GM23338 (cell line): ENCODE measurements around the gene DVL2. TPM values are rescaled to one million over a fixed set of nuclear protein-coding genes. Genes with fewer than 3 reads are reported as not detected.

Experiments used
- ATAC-seq: fragments of 200-7000 bp; cut with Tn5 transposase; 3 replicates; pipeline ENCODE4 v1.9.1; 2020
- DNase-seq: peaks from one replicate; pipeline ENCODE4 v3.0.0-alpha.2; 2015; ENCODE audit warnings: low spot score
- H2AFZ ChIP-seq: fragments of 200-600 bp; sonication (generic); 2 replicates; pipeline ENCODE4 v1.8.0; 2016; ENCODE audit warnings: antibody characterized with exemption, mild to moderate bottlenecking, moderate library complexity
- H3F3A ChIP-seq: fragments of 200-600 bp; sonication (generic); replicated peaks from 2 replicates; pipeline ENCODE4 v1.8.0; 2017; ENCODE audit warnings: antibody characterized with exemption, mixed run types, low read depth
- H3K27ac ChIP-seq: fragments of 200-600 bp; sonication (generic); 2 replicates; pipeline ENCODE4 v1.6.1; 2016; ENCODE audit warnings: low read depth
- H3K27me3 ChIP-seq: fragments of 200-600 bp; sonication (generic); 2 replicates; pipeline ENCODE4 v1.8.0; 2016; ENCODE audit warnings: mild to moderate bottlenecking, mixed run types, moderate library complexity; ENCODE audit not compliant: insufficient read depth
- H3K36me3 ChIP-seq: fragments of 200-600 bp; sonication (generic); 2 replicates; pipeline ENCODE4 v1.8.0; 2016; ENCODE audit warnings: mild to moderate bottlenecking; ENCODE audit not compliant: insufficient read depth
- H3K4me1 ChIP-seq: fragments of 200-600 bp; sonication (generic); 2 replicates; pipeline ENCODE4 v1.8.0; 2016; ENCODE audit warnings: mild to moderate bottlenecking, moderate library complexity; ENCODE audit not compliant: insufficient read depth
- H3K4me2 ChIP-seq: fragments of 200-600 bp; sonication (generic); 2 replicates; pipeline ENCODE4 v1.7.1; 2017; ENCODE audit warnings: mixed run types
- H3K4me3 ChIP-seq: fragments of 200-600 bp; sonication (generic); 2 replicates; pipeline ENCODE4 v1.6.1; 2016; ENCODE audit warnings: mixed run types
- H3K79me2 ChIP-seq: fragments of 200-600 bp; sonication (generic); replicated peaks from 2 replicates; pipeline ENCODE4 v1.8.0; 2017; ENCODE audit warnings: mild to moderate bottlenecking; ENCODE audit not compliant: insufficient read depth
- H3K9me2 ChIP-seq: fragments of 200-600 bp; sonication (generic); 2 replicates; pipeline ENCODE4 v1.8.0; 2017; ENCODE audit not compliant: insufficient read depth
- H4K20me1 ChIP-seq: fragments of 200-600 bp; sonication (generic); replicated peaks from 2 replicates; pipeline ENCODE4 v1.8.0; 2017; ENCODE audit warnings: mild to moderate bottlenecking; ENCODE audit not compliant: insufficient read depth
- H3K27ac Mint-ChIP-seq: 2 replicates; pipeline ENCODE4 v1.8.0; 2020; ENCODE audit warnings: inconsistent platforms, mild to moderate bottlenecking, moderate library complexity, mixed read lengths
- H3K27me3 Mint-ChIP-seq: 3 replicates; pipeline ENCODE4 v1.8.0; 2022; ENCODE audit warnings: low read depth, mild to moderate bottlenecking, moderate library complexity, mixed read lengths, inconsistent platforms; ENCODE audit not compliant: insufficient read depth, poor library complexity
- H3K36me3 Mint-ChIP-seq: 3 replicates; pipeline ENCODE4 v1.8.0; 2021; ENCODE audit warnings: low read depth, mild to moderate bottlenecking, inconsistent platforms, moderate library complexity, mixed read lengths
- H3K4me1 Mint-ChIP-seq: 3 replicates; pipeline ENCODE4 v1.8.0; 2020; ENCODE audit warnings: mild to moderate bottlenecking, inconsistent platforms, mixed read lengths
- H3K4me3 Mint-ChIP-seq: 3 replicates; pipeline ENCODE4 v1.8.0; 2021; ENCODE audit warnings: moderate library complexity, mild to moderate bottlenecking, inconsistent platforms, mixed read lengths
- H3K9me3 Mint-ChIP-seq: 3 replicates; pipeline ENCODE4 v1.8.0; 2020; ENCODE audit warnings: moderate library complexity, mild to moderate bottlenecking, inconsistent platforms, mixed read lengths
- JUNB ChIP-seq: IDR thresholded peaks from one replicate; pipeline ENCODE4 v1.6.1; 2016; ENCODE audit warnings: antibody characterized with exemption; ENCODE audit not compliant: unreplicated experiment
- REST ChIP-seq: IDR thresholded peaks from one replicate; pipeline ENCODE4 v1.6.1; 2018; ENCODE audit warnings: antibody characterized with exemption; ENCODE audit not compliant: unreplicated experiment
- ZNF114 ChIP-seq: fragments of 250-450 bp; sonication (Bioruptor Pico); IDR thresholded peaks from 2 replicates; pipeline ENCODE4 v1.5.0; 2020; ENCODE audit warnings: mild to moderate bottlenecking, moderate library complexity
- ZNF331 ChIP-seq: fragments of 250-450 bp; sonication (Bioruptor Pico); IDR thresholded peaks from 2 replicates; pipeline ENCODE4 v1.5.0; 2020; ENCODE audit warnings: low read depth, mild to moderate bottlenecking, moderate library complexity
- polyA plus RNA-seq: library from polyadenylated mRNA; unstranded; fragments of >200 nt; fragmentation: Nextera tagmentation; extraction: Ambion mirVana; gene quantifications from 2 replicates; pipeline ENCODE4 v1.2.1, GENCODE V29; 2016
- total RNA-seq: library from RNA; depleted of rRNA; stranded (reverse); fragments of >200 nt; shearing (Covaris generic); gene quantifications from 2 replicates; pipeline ENCODE4 v1.2.3, GENCODE V29; 2014
- TF ChIP-seq, protein P1 (sequence below): IDR thresholded peaks from 2 replicates; pipeline ENCODE4 v1.6.1; 2016; ENCODE audit warnings: antibody characterized with exemption
- TF ChIP-seq, protein P2 (sequence below), 2 experiments: fragments of 200-600 bp in 1 of 2; sonication (generic) in 1 of 2; conservative IDR thresholded peaks; 2 replicates each; pipeline versions ENCODE4 v1.5.1 to v1.6.1; 2016 to 2017; ENCODE audit warnings: antibody characterized with exemption in 2 of 2, low read depth in 2 of 2, mild to moderate bottlenecking in 2 of 2, moderate library complexity in 1 of 2
- TF ChIP-seq, protein P3 (sequence below): fragments of 250-450 bp; sonication (Bioruptor Pico); IDR thresholded peaks from 2 replicates; pipeline ENCODE4 v1.5.0; 2020; ENCODE audit warnings: mild to moderate bottlenecking, moderate library complexity

DVL2 gene
- total and polyA plus RNA-seq, 2 experiments from 2014 or later, result 19.7 to 80.6 TPM

DNA sequence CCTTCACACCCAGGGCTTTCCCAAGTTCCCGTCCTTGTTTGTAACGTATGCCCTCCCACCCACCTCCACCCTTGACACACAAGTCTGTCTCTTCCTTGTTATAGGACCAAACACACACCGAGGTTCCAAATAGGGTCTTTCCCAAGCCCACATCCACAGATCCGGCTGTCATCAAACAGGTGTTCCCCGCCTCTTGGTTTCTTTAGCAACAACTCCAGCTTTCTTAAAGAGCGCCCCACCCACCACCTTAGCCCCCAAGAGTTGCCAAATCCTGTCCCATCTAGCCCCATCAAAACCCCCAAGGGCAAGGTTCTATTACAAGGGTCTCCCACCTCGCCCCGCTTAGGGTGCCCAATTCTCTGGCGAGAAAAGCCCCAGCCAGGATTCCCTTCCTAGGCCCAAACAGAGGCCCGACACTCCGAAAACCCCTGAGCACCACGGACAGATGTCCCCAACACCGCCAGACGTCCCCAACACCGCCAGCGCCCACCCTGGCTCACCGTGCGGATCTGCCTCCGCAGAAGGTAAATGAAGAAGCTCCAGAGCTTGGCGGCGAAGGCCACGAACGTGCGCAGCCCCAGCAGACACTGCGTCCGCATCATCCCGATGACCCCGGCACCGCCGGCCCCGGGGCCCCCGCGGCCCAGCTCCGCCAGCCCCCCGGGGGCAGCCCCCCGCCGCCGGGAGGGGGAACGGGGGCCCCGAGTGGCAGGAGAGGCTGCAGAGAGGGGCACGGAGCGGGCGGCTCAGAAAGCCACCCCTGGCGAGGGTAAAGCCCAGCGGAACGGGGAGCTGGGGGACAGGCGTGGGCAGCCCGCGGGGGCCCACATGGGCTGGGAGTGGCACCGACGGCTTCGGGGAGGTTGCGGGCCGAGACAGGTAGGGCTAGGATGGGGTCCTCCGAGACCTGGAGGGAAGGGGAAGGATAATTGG is 16.6 kb upstream of the DVL2 start:
- TF ChIP-seq ZNF114 (CRISPR knock-in tag) (no peak), REST (no peak), JUNB (no peak), ZNF331 (CRISPR knock-in tag) (no peak)
- TF ChIP-seq, protein P1, sequence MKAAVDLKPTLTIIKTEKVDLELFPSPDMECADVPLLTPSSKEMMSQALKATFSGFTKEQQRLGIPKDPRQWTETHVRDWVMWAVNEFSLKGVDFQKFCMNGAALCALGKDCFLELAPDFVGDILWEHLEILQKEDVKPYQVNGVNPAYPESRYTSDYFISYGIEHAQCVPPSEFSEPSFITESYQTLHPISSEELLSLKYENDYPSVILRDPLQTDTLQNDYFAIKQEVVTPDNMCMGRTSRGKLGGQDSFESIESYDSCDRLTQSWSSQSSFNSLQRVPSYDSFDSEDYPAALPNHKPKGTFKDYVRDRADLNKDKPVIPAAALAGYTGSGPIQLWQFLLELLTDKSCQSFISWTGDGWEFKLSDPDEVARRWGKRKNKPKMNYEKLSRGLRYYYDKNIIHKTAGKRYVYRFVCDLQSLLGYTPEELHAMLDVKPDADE, result no peak
- TF ChIP-seq, protein P2, sequence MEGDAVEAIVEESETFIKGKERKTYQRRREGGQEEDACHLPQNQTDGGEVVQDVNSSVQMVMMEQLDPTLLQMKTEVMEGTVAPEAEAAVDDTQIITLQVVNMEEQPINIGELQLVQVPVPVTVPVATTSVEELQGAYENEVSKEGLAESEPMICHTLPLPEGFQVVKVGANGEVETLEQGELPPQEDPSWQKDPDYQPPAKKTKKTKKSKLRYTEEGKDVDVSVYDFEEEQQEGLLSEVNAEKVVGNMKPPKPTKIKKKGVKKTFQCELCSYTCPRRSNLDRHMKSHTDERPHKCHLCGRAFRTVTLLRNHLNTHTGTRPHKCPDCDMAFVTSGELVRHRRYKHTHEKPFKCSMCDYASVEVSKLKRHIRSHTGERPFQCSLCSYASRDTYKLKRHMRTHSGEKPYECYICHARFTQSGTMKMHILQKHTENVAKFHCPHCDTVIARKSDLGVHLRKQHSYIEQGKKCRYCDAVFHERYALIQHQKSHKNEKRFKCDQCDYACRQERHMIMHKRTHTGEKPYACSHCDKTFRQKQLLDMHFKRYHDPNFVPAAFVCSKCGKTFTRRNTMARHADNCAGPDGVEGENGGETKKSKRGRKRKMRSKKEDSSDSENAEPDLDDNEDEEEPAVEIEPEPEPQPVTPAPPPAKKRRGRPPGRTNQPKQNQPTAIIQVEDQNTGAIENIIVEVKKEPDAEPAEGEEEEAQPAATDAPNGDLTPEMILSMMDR (conservative IDR thresholded peaks at IDR 0.05; ENCODE audit: low read depth in 2 of 2), result no peak
- TF ChIP-seq, protein P3, sequence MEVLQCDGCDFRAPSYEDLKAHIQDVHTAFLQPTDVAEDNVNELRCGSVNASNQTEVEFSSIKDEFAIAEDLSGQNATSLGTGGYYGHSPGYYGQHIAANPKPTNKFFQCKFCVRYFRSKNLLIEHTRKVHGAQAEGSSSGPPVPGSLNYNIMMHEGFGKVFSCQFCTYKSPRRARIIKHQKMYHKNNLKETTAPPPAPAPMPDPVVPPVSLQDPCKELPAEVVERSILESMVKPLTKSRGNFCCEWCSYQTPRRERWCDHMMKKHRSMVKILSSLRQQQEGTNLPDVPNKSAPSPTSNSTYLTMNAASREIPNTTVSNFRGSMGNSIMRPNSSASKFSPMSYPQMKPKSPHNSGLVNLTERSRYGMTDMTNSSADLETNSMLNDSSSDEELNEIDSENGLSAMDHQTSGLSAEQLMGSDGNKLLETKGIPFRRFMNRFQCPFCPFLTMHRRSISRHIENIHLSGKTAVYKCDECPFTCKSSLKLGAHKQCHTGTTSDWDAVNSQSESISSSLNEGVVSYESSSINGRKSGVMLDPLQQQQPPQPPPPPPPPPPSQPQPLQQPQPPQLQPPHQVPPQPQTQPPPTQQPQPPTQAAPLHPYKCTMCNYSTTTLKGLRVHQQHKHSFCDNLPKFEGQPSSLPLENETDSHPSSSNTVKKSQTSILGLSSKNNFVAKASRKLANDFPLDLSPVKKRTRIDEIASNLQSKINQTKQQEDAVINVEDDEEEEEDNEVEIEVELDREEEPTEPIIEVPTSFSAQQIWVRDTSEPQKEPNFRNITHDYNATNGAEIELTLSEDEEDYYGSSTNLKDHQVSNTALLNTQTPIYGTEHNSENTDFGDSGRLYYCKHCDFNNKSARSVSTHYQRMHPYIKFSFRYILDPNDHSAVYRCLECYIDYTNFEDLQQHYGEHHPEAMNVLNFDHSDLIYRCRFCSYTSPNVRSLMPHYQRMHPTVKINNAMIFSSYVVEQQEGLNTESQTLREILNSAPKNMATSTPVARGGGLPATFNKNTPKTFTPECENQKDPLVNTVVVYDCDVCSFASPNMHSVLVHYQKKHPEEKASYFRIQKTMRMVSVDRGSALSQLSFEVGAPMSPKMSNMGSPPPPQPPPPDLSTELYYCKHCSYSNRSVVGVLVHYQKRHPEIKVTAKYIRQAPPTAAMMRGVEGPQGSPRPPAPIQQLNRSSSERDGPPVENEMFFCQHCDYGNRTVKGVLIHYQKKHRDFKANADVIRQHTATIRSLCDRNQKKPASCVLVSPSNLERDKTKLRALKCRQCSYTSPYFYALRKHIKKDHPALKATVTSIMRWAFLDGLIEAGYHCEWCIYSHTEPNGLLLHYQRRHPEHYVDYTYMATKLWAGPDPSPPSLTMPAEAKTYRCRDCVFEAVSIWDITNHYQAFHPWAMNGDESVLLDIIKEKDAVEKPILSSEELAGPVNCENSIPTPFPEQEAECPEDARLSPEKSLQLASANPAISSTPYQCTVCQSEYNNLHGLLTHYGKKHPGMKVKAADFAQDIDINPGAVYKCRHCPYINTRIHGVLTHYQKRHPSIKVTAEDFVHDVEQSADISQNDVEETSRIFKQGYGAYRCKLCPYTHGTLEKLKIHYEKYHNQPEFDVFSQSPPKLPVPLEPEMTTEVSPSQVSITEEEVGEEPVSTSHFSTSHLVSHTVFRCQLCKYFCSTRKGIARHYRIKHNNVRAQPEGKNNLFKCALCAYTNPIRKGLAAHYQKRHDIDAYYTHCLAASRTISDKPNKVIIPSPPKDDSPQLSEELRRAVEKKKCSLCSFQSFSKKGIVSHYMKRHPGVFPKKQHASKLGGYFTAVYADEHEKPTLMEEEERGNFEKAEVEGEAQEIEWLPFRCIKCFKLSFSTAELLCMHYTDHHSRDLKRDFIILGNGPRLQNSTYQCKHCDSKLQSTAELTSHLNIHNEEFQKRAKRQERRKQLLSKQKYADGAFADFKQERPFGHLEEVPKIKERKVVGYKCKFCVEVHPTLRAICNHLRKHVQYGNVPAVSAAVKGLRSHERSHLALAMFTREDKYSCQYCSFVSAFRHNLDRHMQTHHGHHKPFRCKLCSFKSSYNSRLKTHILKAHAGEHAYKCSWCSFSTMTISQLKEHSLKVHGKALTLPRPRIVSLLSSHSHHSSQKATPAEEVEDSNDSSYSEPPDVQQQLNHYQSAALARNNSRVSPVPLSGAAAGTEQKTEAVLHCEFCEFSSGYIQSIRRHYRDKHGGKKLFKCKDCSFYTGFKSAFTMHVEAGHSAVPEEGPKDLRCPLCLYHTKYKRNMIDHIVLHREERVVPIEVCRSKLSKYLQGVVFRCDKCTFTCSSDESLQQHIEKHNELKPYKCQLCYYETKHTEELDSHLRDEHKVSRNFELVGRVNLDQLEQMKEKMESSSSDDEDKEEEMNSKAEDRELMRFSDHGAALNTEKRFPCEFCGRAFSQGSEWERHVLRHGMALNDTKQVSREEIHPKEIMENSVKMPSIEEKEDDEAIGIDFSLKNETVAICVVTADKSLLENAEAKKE (CRISPR knock-in tag), result no peak
- Histone ChIP-seq H3K9me2 (no peaks in the 10 kb centered on the region), H3F3A (peaks cover 19% of the 10 kb centered on the region), H3K4me3 (peak overlapping the region; percentile 65), H3K79me2 (peaks cover 63% of the 10 kb centered on the region), H3K27ac (peak overlapping the region; percentile 87; the same call in 1 of the 2 replicates), H3K4me2 (peak overlapping the region; percentile 98), H3K27me3 (no peaks in the 10 kb centered on the region), H2AFZ (no peak overlapping the region), H3K4me1 (peaks cover 23% of the 10 kb centered on the region), H3K36me3 (peaks cover 13% of the 10 kb centered on the region), H4K20me1 (peaks cover 32% of the 10 kb centered on the region)
- DNase-seq (peak; percentile 27), ATAC-seq (peak; percentile 15)
- Mint-ChIP-seq H3K27me3 (peaks cover 10% of the 10 kb centered on the region), H3K4me3 (peak overlapping the region; percentile 91), H3K36me3 (peaks cover 43% of the 10 kb centered on the region), H3K27ac (peak overlapping the region; percentile 97), H3K4me1 (peaks cover 38% of the 10 kb centered on the region), H3K9me3 (peaks cover 3% of the 10 kb centered on the region; the same call in 2 of the 3 replicates)
